ENCODE results near the gene PHEX. TPM values are rescaled to one million over a fixed set of nuclear protein-coding genes. Genes with fewer than 3 reads are reported as not detected.

Gene PHEX
- total and polyA plus RNA-seq, 12 donors: 0.07 to 0.33 (median 0.10) TPM; not detected in 1

- TF ChIP-seq POLR2A (IDR thresholded peaks at IDR 0.05) (no peak), CTCF (IDR thresholded peaks at IDR 0.05) (peak; percentile 45 to 82 (median 58))
- Histone ChIP-seq H3K4me3 (no peak overlapping the region), H3K9me3 (replicated peaks in 1 of 3) (no peaks in the 10 kb centered on the region), H3K4me1 (replicated peaks in 1 of 2) (no peaks in the 10 kb centered on the region), H3K27me3 (peaks cover 12% of the 10 kb centered on the region), H3K36me3 (replicated peaks in 1 of 2) (no peaks in the 10 kb centered on the region), H3K27ac (peak overlapping the region in 1 of 5 donors; percentile 15)
- peak; percentile 23 to 57 (median 47) for DNase-seq
- intact Hi-C loops (cut with DNase I): no loop called here
- 9 to 28% (median 21%) methylated on average over 9 to 11 of the region's 11 CpGs for WGBS, 4 donors
Measured at GRCh38 chrX:22135994-22136684, 104.0 kb downstream of the PHEX start.

GRCh38 chrX:22136711-22137110, 104.6 kb downstream of the PHEX start:
- intact Hi-C loops (cut with DNase I): no loop called here
- H3K27ac ChIP-seq: peak overlapping the region in 1 of 5 donors; percentile 15
- H3K27me3 ChIP-seq: peaks cover 12% of the 10 kb centered on the region
- H3K4me1 ChIP-seq (replicated peaks in 1 of 2): no peaks in the 10 kb centered on the region
- H3K9me3 ChIP-seq (replicated peaks in 1 of 3): no peaks in the 10 kb centered on the region
- no peaks in the 10 kb centered on the region for H3K36me3 ChIP-seq (replicated peaks in 1 of 2)
- 60 to 78% (median 65%) methylated on average over 4 to 5 of the region's 5 CpGs for WGBS, 4 donors
- no peak for TF ChIP-seq POLR2A (IDR thresholded peaks at IDR 0.05)
- TF ChIP-seq CTCF (IDR thresholded peaks at IDR 0.05): no peak
- H3K4me3 ChIP-seq: no peak overlapping the region
- DNase-seq: no peak

- intact Hi-C loops (cut with DNase I): no loop called here
- H3K27ac ChIP-seq: no peak overlapping the region
- 87 to 100% (median 100%) methylated on average over 1 of the region's 1 CpG; no CpG with 5 or more reads in 1 of the 4 donors for WGBS, 4 donors
Measured at GRCh38 chrX:22139822-22140221, 107.7 kb downstream of the PHEX start.

More at GRCh38 chrX:22139822-22140221, 107.7 kb downstream of the PHEX start:
- Histone ChIP-seq H3K4me3 (no peak overlapping the region), H3K36me3 (replicated peaks in 1 of 2) (no peaks in the 10 kb centered on the region), H3K4me1 (replicated peaks in 1 of 2) (no peaks in the 10 kb centered on the region), H3K27me3 (peaks cover 7% of the 10 kb centered on the region), H3K9me3 (replicated peaks in 1 of 3) (no peaks in the 10 kb centered on the region)
- DNase-seq: no peak
- TF ChIP-seq POLR2A (IDR thresholded peaks at IDR 0.05) (no peak), CTCF (IDR thresholded peaks at IDR 0.05) (no peak)

All from adrenal gland (tissue), 12 donors.